HG02571 (cell line): Measurements from ENCODE around the gene PHIP.

Experiments
- ATAC-seq: cut with Tn5 transposase; IDR thresholded peaks from one replicate; pipeline ENCODE4 v1.9.1; 2021; ENCODE audit warnings: mild to moderate bottlenecking, moderate library complexity; ENCODE audit not compliant: unreplicated experiment

PHIP gene

GRCh38 chr6:79011940-79012339 lies 66.1 kb downstream of the PHIP start:
- no peak for ATAC-seq

- no peak for ATAC-seq
Observed at GRCh38 chr6:79010422-79010821, 67.6 kb downstream of the PHIP start.

DNA sequence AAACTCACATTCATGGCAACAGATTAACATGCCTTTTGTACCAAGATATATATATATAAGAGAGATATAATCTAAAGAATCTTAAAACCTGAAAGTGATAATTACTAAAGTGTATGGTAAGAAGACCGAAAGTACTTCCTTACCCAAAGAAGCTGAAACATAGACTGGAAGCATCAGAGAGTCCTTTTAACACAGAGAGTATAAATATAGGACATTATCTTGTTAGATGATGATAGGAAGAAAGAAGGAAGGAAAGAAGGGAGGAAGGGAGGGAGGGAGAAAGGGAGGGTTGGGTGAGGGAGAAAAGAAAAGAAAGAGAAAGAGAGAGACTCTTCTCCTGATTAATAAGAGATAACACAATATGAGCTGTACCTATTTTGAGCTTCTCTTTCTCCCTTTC lies 68.2 kb downstream of the PHIP start:
- ATAC-seq: no peak

DNA sequence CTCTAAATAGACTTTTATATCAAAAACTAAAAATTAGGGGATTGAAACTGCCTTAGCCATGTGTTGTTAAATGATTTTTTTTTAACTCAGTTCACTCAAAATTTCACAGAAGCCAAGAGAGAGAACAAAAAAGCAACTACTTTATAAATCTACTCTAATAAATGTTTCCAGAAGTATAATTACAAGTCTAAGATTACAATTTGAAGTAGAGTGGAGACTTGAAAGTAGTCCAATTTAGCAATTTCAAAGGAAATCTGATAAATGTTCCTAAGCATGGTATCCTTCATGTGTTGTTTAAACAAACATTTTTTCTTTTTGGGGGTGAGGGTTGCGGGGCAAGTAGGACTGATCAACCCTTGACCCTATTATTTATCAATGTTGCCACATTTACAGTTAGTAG lies 72.6 kb downstream of the PHIP start:
- ATAC-seq: no peak

- no peak for ATAC-seq
Observed at GRCh38 chr6:79005024-79005423, 73.0 kb downstream of the PHIP start.

DNA sequence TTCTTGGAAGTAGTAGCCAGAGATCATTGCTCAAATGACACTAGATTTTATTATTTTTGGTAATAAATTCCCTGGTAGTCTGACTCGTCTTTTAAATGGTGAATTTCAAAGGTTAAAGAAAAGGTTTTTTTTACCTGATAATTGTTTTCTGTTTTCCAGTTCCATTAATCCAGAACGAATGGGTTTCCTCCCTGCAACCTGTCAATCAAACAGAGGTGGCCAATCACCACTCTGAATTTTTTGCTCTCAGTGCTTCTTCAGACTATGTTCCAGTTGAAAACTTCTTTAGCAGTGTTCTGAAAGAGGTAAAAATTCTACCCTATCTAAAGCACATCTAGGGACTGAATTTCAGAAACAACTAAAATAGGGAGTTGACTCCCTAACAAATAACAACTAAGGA lies 73.8 kb downstream of the PHIP start:
- ATAC-seq: no peak

- ATAC-seq: no peak
Observed at GRCh38 chr6:79001415-79001814, 76.6 kb downstream of the PHIP start.

DNA sequence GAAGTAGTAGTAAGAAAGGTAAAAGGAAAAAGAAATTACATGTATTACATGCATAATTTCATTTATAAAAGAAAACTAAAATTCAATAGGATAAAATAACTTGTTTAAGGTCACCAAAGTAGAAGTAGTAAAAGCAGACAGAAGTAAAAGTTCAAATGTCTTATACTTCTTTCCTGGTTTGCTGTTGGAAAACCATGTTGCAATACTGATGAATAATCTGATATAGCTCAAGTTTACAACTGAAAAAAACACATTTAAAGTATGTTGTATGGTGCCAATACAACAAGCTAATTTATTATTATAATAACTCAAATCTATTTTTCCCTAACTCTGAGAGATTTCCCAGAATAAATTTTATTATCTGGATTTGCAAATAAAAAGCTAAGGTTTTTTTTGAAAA lies 78.3 kb downstream of the PHIP start:
- ATAC-seq: no peak

DNA sequence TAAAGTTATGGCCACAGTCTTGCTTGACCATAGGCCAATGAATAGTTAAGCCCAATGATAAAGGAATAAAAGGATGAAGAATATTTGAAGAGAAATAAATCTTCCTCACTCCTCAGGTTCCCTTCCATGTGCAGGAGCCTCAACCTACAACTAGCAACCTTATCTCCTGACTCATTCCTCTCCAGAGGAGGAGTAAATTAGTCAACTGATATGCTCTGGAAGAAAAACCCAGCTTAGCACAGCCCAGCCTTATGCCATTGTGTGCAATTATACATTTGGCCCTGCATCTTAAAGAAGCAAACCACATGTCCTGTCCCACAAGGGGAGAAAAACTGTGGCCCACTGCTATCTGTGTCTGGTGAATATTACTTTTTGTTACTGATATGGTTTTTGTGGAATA lies 82.1 kb downstream of the PHIP start:
- ATAC-seq: no peak

DNA sequence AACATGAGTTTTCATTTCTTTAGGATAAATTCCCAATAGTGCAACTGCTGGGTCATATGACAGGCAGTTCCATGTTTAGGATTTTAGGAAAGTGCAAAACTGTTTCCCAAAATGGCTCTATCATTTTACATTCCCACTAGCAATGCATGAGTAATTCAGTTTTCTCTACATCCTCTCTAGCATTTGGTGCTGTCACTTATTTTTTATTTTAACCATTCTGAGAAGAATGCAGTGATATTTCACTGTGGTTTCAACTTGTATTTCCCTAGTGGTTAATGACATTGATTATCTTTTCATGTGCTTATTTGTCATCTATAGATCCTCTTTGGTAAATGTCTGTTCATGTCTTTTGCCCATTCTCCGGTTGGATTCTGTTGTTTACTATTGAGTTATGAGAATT lies 82.7 kb downstream of the PHIP start:
- no peak for ATAC-seq

DNA sequence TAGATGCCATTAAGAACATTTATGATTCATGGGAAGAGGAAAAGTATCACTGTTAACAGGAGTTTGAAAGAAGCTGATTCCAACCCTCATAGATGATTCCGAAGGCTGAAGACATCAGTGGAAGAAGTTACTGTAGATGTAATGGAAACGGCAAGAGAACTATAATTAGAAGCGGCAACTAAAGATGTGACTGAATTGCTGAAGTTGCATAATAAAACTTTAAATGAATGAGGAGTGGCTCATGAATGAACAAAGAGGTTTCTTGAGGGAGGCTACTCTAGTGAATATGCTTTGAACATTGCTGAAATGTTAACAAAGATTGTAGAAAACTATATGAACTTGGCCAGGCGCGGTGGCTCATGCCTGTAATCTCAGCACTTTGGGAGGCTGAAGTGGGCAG lies 84.1 kb downstream of the PHIP start:
- ATAC-seq: no peak

GRCh38 chr6:78989191-78989590 lies 88.9 kb downstream of the PHIP start:
- ATAC-seq: no peak

DNA sequence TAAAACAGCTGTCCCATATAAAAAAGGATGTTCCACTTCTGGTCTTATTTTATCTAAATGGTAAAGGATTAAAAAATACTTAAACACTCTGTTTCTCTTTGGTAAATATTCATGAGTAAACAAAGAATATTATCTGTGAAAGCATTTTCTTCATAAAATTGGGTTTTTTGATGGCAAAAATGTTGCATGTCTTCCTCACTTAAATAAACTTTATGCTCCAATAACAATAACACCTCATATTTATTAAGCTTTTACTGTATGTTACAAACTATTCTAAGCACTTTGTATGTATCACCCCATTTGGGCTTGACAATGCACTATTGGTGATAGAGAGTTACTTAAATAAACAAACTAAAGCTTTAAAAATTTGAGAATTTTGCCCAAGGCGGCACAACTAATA lies 91.9 kb downstream of the PHIP start:
- no peak for ATAC-seq

DNA sequence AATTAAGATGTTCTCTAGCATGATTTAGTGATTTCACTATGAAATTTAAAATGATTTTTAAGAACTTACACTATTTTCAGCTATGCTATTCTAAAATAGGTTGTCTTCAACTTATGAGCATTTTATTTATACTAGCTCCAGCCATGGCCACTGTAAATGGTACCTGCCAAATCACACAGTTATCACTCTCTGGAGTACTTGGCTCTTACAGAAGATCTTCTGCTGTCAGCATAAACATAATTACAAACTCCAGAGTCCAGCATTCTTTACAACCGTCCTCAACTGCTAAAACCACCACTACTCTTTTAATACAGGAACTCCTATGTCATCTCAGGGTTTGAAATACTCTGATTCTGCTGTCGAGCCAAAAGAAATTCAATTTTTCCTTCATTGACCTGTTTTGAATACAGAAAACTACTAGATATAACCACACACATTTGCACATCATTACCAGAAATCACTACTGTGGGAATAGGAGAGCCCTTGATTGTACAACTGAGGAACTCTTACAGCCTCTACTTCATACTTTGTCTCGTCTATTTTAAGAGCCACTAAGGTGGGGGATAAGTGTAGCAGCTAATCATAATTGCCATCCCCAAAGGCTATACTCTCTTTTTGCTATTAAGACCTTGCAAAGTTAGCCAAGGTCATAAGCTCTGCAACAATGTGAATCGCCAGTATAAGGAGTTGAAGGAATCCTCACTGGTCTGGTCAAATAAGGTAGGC lies 93.7 kb downstream of the PHIP start:
- ATAC-seq: no peak

GRCh38 chr6:78967191-78967590 lies 110.9 kb downstream of the PHIP start:
- ATAC-seq: no peak

GRCh38 chr6:78966542-78966941 lies 111.5 kb downstream of the PHIP start:
- ATAC-seq: no peak

GRCh38 chr6:78962448-78962847 lies 115.6 kb downstream of the PHIP start:
- ATAC-seq: no peak

- ATAC-seq: no peak
Observed at GRCh38 chr6:78954740-78955139, 123.3 kb downstream of the PHIP start.

DNA sequence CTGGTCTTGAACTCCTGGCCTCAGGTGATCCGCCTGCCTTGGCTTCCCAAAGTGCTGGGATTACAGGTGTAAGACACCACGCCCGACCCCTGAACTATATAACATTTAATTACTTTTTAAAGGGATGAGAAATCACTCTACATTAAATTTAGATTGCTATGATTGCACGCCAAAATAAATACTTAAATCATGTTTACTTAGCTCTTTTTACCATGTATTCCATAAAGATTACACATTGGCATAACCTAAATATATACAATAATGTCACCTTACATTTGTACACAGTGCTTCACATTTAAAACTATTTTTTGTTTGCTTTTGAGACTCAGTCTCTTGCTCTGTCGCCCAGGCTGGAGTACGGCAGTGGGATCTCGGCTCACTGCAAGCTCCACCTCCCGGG lies 124.3 kb downstream of the PHIP start:
- ATAC-seq: no peak

GRCh38 chr6:78952362-78952761 lies 125.7 kb downstream of the PHIP start:
- ATAC-seq: no peak

GRCh38 chr6:78948785-78949184 lies 129.3 kb downstream of the PHIP start:
- no peak for ATAC-seq

DNA sequence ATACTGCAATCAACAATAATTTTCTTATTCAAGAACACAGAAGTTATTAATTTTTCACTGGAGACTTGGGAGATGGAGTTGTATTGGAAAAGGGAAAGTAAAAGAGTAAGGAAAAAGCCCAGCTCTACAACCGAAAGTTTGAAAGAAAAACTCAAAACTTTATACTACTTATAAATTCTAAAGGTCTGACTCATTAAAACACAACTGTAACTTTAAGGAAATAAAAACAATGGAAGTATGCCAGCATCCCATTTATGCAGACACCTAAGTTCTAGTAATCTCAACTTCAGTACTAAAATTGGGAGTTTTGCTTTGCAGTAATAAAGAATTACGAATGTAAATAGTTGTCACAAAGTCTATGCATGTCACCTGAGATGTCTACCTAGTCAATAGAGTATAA lies 130.1 kb downstream of the PHIP start:
- ATAC-seq: no peak

DNA sequence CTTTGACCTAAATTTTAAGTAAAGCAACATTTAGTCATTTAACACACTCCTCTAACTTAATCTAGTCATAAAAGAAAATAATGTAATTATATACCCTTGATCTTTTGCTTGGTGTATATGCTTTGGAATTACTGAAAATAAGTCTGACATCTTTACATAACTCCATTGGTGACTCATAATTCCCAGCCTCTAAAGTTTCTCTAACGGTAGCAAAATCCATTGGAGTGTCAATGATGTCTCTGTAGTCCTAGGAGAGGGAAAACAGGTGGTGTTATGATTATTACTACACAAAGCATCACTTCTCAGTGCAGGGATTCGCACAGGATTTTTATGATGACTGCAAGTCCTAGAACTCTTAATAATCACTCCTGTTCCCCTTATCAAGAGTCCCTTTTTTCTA lies 130.5 kb downstream of the PHIP start:
- ATAC-seq: no peak
